Lung (tissue), 12 donors: Measurements from ENCODE around the gene CMTR1. TPM values are rescaled to one million over a fixed set of nuclear protein-coding genes. Genes with fewer than 3 reads are reported as not detected.
A peak's percentile ranks its signal among the peaks of the same experiment; 100 is the strongest.
"Not testable (repeated sequence)": the region's sequence is repeated elsewhere in the genome, so short reads cannot be mapped to it uniquely, and the experiment has no call there.

Source experiments
- ATAC-seq: fragments of 200-7000 bp; cut with Tn5 transposase; one replicate; pipeline ENCODE4 v1.9.1; 2020; ENCODE audit warnings: moderate number of reproducible peaks; ENCODE audit not compliant: insufficient read depth, low FRiP score
- DNase-seq, 3 donors: peaks; one replicate each; pipeline ENCODE4 v3.0.0-alpha.2; 2013 to 2017
- H3K27ac ChIP-seq, 2 donors: one replicate each; pipeline ENCODE4 v1.5.1; 2013; ENCODE audit warnings: mild to moderate bottlenecking in 2 of 2, moderate library complexity in 2 of 2, control low read depth in 1 of 2, inconsistent platforms in 1 of 2, low read depth in 1 of 2, low read length in 1 of 2
- H3K27me3 ChIP-seq, 3 donors: one replicate each; pipeline ENCODE4 v1.5.1; 2013; ENCODE audit warnings: low read length in 2 of 3; ENCODE audit not compliant: control insufficient read depth in 3 of 3, insufficient read depth in 3 of 3
- H3K36me3 ChIP-seq, 4 donors: one replicate each; pipeline ENCODE4 v1.5.1; 2013; ENCODE audit warnings: low read length in 4 of 4, mild to moderate bottlenecking in 1 of 4, moderate library complexity in 1 of 4; ENCODE audit not compliant: control insufficient read depth in 4 of 4, insufficient read depth in 4 of 4
- H3K4me1 ChIP-seq, 5 donors: one replicate each; pipeline ENCODE4 v1.5.1; 2013; ENCODE audit warnings: low read length in 5 of 5, mild to moderate bottlenecking in 2 of 5, moderate library complexity in 1 of 5; ENCODE audit not compliant: control insufficient read depth in 5 of 5, insufficient read depth in 5 of 5
- H3K4me3 ChIP-seq: one replicate; pipeline ENCODE4 v1.5.1; 2013; ENCODE audit warnings: mild to moderate bottlenecking, control low read depth, moderate library complexity
- H3K9ac ChIP-seq, 2 donors: one replicate each; pipeline ENCODE4 v1.5.1; 2013; ENCODE audit warnings: low read length in 2 of 2, control low read depth in 1 of 2; ENCODE audit not compliant: insufficient read depth in 1 of 2
- H3K9me3 ChIP-seq, 4 donors: one replicate each; pipeline ENCODE4 v1.5.1; 2013; ENCODE audit warnings: low read length in 3 of 4, mild to moderate bottlenecking in 1 of 4, moderate library complexity in 1 of 4; ENCODE audit not compliant: control insufficient read depth in 4 of 4, insufficient read depth in 3 of 4
- WGBS, 2 donors: extraction: QIAGEN DNeasy Blood & Tissue Kit; methylation state at CpG; one replicate each; pipeline ENCODE4 v1.1.7; 2013; 5-methylcytosine and 5-hydroxymethylcytosine counted together
- polyA plus RNA-seq, 2 donors: library from polyadenylated mRNA; stranded (reverse); fragments of 200-250 nt; gene quantifications; one replicate each; pipeline ENCODE4 v1.2.1, GENCODE V29; 2013
- total RNA-seq, 2 donors: library from RNA; depleted of rRNA in 1 of 2; stranded (reverse); fragments of >200 nt in 1 of 2; gene quantifications; one replicate each; pipeline ENCODE4 v1.2.1, GENCODE V29; 2014 to 2021
- TF ChIP-seq, protein P1 (sequence below): IDR thresholded peaks from 2 replicates; pipeline ENCODE4 v1.5.1; 2012; ENCODE audit warnings: mild to moderate bottlenecking; ENCODE audit errors: control extremely low read depth, extremely low read depth
- donor health status: control.
- donor health status: control.
- donor health status: Bipolar disorder and iron deficiency.
- donor health status: healthy.
- donor health status: DM: yes; HTN: yes; CAD: no.

The CMTR1 gene
- total and polyA plus RNA-seq, 4 donors, result 18.8 to 39.3 (median 26.6) TPM

DNA sequence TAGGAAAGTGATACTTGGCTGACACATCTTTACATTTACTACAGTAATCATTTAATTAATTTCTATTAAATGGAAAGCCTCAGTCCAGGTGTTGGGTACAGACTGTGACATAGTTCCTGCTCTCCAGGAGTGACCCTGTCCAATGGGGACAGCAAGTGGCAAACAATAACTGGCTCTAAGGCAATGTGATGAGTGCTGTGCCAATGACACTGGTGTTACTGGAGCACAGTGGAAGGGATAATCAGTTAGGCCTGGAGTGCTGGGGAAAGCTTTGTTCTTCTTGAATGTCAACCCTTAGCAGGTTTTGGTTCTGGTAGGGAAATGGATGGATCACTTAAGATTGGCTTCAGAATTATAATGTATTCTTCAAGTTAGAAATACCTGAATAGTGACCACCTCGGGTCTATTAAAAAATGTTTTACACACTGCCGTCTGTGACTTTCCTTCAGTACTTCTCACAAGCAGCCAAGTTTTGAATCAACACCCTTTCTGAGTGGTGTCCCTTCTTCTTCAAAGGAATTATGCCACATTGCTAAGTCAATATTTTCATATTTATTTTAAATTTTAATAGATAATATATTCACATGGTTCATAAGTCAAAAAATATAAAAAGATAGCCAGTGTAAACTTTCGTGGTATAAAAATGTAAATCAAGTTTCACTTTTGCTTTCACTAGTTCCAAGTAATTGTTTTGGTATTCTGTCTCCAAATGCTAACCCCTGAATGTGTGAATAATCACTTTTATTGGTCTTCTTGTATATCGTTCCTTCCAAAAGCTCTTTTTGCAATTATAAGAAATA lies 9.6 kb downstream of the CMTR1 start:
- H3K27me3 ChIP-seq, result no peaks in the 10 kb centered on the region
- no peak for DNase-seq
- peaks cover 0 to 12% (median 0%) of the 10 kb centered on the region in 5 donors for H3K4me1 ChIP-seq
- H3K9me3 ChIP-seq, result no peaks in the 10 kb centered on the region
- TF ChIP-seq, protein P1, sequence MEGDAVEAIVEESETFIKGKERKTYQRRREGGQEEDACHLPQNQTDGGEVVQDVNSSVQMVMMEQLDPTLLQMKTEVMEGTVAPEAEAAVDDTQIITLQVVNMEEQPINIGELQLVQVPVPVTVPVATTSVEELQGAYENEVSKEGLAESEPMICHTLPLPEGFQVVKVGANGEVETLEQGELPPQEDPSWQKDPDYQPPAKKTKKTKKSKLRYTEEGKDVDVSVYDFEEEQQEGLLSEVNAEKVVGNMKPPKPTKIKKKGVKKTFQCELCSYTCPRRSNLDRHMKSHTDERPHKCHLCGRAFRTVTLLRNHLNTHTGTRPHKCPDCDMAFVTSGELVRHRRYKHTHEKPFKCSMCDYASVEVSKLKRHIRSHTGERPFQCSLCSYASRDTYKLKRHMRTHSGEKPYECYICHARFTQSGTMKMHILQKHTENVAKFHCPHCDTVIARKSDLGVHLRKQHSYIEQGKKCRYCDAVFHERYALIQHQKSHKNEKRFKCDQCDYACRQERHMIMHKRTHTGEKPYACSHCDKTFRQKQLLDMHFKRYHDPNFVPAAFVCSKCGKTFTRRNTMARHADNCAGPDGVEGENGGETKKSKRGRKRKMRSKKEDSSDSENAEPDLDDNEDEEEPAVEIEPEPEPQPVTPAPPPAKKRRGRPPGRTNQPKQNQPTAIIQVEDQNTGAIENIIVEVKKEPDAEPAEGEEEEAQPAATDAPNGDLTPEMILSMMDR, result no peak
- no peak overlapping the region for H3K4me3 ChIP-seq
- H3K27ac ChIP-seq, result peak overlapping the region; percentile 5 to 79
- WGBS, 2 donors, result 9 to 24% methylated on average over 4 of the region's 4 CpGs
- peaks cover 19 to 36% (median 30%) of the 10 kb centered on the region in 4 donors for H3K36me3 ChIP-seq
- ATAC-seq, result no peak
- H3K9ac ChIP-seq, result no peak overlapping the region

DNA sequence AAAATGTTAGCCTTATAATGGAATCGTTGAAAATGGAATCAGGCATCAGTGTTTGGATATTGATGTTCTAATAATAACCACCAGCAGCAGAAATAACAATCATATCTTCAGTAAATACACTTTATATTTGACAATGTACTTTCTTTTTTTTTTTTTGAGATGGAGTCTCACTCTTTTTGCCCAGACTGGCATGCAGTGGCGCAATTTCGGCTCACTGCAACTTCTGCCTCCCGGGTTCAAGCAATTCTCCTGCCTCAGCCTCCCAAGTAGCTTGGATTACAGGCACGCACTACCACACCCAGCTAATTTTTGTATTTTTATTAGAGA lies 10.2 kb downstream of the CMTR1 start:
- Histone ChIP-seq H3K27ac (peak overlapping the region in 1 of 2 donors; percentile 17), H3K36me3 (peaks cover 17 to 34% (median 28%) of the 10 kb centered on the region in 4 donors), H3K4me1 (peaks cover 0 to 12% (median 0%) of the 10 kb centered on the region in 5 donors)
- ATAC-seq, H3K4me3 ChIP-seq, H3K9ac ChIP-seq, H3K9me3 ChIP-seq, DNase-seq, H3K27me3 ChIP-seq: not testable (repeated sequence)
- 76 to 82% methylated on average over 5 of the region's 5 CpGs for WGBS, 2 donors

DNA sequence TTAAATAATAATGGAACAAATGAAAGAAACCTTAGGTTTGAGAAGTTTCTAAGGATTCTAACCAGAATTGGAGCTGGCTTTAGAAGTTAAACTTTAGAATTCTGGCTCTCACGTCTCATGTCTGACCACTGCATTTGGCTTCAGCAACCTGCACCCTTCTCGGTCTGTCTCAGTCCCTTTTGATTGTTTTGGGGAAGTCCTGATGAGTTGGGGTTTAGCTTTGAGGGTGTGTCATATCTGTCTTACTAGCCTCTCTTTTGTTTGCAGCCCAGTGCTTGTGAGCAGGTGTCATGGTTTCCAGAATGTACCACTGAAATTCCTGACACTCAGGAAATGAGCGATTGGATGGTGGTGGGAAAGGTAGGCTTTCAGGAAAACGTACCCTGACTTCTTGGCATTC lies 17.0 kb downstream of the CMTR1 start:
- ATAC-seq (no peak), DNase-seq (no peak)
- Histone ChIP-seq H3K27ac (no peak overlapping the region), H3K4me3 (no peak overlapping the region), H3K36me3 (peaks cover 31 to 59% (median 37%) of the 10 kb centered on the region in 4 donors), H3K9me3 (no peaks in the 10 kb centered on the region), H3K4me1 (no peaks in the 10 kb centered on the region), H3K9ac (no peak overlapping the region), H3K27me3 (no peaks in the 10 kb centered on the region)
- TF ChIP-seq, protein P1, result no peak
- WGBS, 2 donors, result 82 to 88% methylated on average over 4 of the region's 4 CpGs

DNA sequence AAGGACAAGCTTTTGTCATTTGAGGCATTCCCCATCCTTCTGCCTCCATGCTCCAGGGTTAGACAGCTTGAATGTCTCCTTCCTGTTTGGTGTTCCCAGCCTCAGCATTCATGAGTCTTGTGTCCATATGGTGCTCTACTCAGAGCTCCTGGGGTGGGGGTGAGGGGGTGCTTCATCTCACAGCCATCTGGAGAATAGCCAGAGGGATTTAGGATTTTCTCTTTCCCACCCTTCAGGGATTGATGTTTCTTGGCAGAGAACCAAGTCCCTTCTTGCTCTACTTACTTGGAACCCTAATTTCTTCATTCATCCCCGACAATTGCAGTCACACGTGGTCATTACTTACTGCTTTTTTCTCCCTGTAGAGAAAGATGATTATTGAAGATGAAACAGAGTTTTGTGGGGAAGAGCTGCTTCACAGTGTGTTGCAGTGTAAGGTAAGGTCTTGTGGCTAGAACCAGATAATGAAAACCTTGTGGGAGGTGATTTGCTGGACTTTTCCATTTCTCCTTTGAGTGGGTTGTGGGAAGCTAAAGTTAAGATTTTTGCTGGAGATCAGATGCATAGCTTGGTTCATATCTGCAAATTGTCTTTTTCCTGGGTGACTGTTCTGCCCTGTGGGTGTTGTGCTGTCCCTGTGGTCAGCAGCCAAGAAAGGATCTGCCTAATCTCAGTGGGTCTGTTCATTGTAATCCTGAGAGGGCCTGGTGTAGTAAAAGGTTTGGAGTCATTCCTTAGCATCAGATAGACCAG lies 18.6 kb downstream of the CMTR1 start:
- Histone ChIP-seq H3K4me3 (no peak overlapping the region), H3K27me3 (no peaks in the 10 kb centered on the region), H3K9ac (no peak overlapping the region), H3K4me1 (no peaks in the 10 kb centered on the region), H3K36me3 (peaks cover 22 to 55% (median 34%) of the 10 kb centered on the region in 4 donors), H3K27ac (no peak overlapping the region), H3K9me3 (no peaks in the 10 kb centered on the region)
- ATAC-seq (no peak), DNase-seq (no peak)
- 83 to 85% methylated on average over 2 of the region's 2 CpGs for WGBS, 2 donors
- TF ChIP-seq, protein P1, result no peak
